Epidermal melanocyte (primary cell): ENCODE results near the gene MAPK13.
"Not testable (repeated sequence)": the region's sequence is repeated elsewhere in the genome, so short reads cannot be mapped to it uniquely, and the experiment has no call there.

Experiments used
- DNase-seq: peaks from one replicate; pipeline ENCODE4 v3.0.0; 2011; ENCODE audit warnings: low spot score; ENCODE audit not compliant: insufficient read length

MAPK13 gene

GRCh38 chr6:36129941-36130666, at the start of gene MAPK13:
Gene MAPK13, plus strand, starts transcription at chr6:36130513. Its CDS starts 70 bp downstream, at chr6:36130583.
- DNase-seq, result no peak

- no peak for DNase-seq
Observed at GRCh38 chr6:36082318-36082717, 48.0 kb upstream of the MAPK13 start.

GRCh38 chr6:36083446-36083845, 46.9 kb upstream of the MAPK13 start:
- DNase-seq, result no peak

DNA sequence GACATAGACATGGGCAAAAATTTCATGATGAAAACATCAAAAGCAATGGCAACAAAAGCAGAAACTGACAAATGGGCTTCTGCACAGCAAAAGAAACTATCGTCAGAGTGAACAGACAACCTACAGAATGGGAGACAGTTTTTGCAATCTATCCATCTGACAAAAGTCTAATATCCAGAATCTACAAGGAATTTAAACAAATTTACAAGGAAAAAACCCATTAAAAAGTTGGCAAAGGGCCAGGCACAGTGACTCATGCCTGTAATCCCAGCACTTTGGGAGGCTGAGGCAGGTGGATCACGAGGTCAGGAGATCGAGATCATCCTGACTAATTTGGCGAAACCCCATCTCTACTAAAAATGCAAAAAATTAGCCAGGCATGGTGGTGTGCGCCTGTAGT, 42.1 kb upstream of the MAPK13 start:
- DNase-seq, result not testable (repeated sequence)

- DNase-seq, result no peak
Observed at GRCh38 chr6:36089048-36089447, 41.3 kb upstream of the MAPK13 start.

GRCh38 chr6:36094238-36094637, 36.1 kb upstream of the MAPK13 start:
- no peak for DNase-seq

- peak; percentile 52 for DNase-seq
Observed at GRCh38 chr6:36094753-36095496, 35.4 kb upstream of the MAPK13 start.

- no peak for DNase-seq
Observed at GRCh38 chr6:36095497-36096391, 34.6 kb upstream of the MAPK13 start.

DNA sequence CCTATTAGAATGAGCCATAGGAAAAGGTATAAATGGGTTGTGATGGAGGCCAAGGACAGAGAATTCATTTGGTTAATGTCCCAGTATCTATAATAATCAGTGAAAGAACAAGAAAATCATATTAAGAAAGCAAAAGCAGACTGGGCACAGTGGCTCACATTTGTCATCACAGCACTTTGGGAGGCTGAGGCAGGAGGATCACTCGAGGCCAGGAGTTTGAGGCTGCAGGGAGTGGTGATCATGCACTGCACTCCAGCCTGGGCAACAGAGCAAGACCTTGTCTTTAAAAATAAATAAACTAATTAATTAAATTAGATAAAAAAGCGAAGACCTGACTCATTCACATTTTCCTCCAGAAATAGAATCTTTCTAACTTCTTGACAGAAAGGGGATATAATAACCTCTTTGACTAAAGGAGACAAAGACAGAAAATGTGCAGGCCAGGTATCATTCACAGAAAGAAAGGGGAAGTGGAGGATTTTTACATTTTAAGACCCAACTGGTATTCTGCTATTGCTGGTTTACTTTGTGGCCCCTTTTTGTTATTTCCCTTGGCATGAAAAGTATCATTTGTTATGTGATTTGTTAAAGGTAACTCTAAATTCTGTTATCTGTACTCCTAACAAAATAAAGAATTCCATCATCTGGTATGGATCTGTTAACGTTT, 31.9 kb upstream of the MAPK13 start:
- DNase-seq, result no peak

GRCh38 chr6:36098920-36099647, 31.2 kb upstream of the MAPK13 start:
- no peak for DNase-seq

GRCh38 chr6:36099869-36100483, 30.3 kb upstream of the MAPK13 start:
- no peak for DNase-seq

DNA sequence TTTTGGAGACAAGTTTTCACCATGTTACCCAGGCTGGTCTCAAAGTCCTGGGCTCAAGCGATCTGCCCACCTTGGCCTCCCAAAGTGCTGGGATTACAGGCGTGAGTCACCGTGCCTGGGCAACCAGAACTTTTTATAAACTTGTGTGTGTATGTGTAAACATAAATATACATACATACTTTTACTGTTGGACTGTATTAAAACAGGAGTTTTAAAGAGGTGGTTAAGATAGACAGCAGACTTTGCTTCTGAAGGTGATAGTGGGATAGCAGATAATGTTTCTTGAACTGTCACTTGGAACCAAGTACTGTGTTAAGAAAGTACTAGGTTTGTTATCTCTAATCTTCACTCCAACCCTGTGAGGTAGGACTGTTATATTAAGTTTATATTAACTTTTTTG, 28.6 kb upstream of the MAPK13 start:
- DNase-seq, result no peak

GRCh38 chr6:36102853-36103252, 27.5 kb upstream of the MAPK13 start:
- no peak for DNase-seq

- no peak for DNase-seq
Observed at GRCh38 chr6:36104836-36105235, 25.5 kb upstream of the MAPK13 start.

GRCh38 chr6:36109092-36109491, 21.2 kb upstream of the MAPK13 start:
- no peak for DNase-seq

GRCh38 chr6:36110050-36110449, 20.3 kb upstream of the MAPK13 start:
- DNase-seq, result no peak

- DNase-seq, result no peak
Observed at GRCh38 chr6:36110863-36111262, 19.4 kb upstream of the MAPK13 start.

GRCh38 chr6:36111526-36111925, 18.8 kb upstream of the MAPK13 start:
- no peak for DNase-seq

DNA sequence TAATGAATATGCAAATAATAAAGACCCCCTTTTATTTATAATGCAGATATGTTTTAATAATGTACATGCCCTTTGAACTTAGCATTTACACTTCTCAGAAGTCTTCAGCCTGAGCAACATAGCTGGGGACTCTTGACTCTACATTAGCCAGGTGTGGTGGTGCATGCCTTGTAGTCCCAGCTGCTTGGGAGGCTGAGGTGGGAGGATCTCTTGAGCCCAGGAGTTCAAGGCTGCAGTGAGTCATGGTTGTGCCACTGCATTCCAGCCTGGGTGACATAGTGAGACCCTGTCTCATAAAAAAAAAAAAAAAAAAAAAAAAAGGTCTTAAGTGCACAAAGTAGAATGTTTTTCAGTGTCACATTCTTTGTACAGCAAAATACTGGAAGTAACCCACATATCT, 17.3 kb upstream of the MAPK13 start:
- no peak for DNase-seq

- DNase-seq, result no peak
Observed at GRCh38 chr6:36113703-36114102, 16.6 kb upstream of the MAPK13 start.
